ENCODE measurements around the gene TMEM114. TPM values are rescaled to one million over a fixed set of nuclear protein-coding genes. Genes with fewer than 3 reads are reported as not detected.

Gene TMEM114
- total RNA-seq, 1 donor from 2014 or later, result not detected

DNA sequence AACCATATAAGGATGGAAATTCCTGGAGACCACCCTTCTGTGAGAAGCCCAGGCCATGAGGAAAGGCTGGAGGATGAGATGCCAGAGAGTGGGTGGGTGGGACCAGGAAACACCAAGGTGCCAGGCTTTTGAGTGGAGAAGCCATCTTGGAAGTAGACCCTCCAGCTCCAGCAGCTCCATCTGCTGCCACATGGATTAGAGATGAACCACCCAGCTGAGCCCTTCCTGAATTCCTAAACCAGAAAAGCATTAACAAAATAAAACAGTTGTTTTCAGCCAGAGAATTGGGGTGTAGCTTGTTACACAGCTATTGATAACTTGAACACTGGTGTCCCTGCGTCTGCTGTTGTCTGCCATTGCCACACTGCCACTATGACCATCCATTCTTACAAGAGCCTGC lies 6.3 kb upstream of the TMEM114 start:
- H3K4me1 Mint-ChIP-seq (ENCODE audit: low read depth), result no peaks in the 10 kb centered on the region

GRCh38 chr16:8595783-8596182 lies 5.5 kb upstream of the TMEM114 start:
- Mint-ChIP-seq H3K4me1 (ENCODE audit: low read depth) (no peaks in the 10 kb centered on the region), H3K27ac (no peak overlapping the region), H3K9me3 (no peaks in the 10 kb centered on the region), H3K27me3 (ENCODE audit: insufficient read depth) (no peaks in the 10 kb centered on the region), H3K36me3 (ENCODE audit: low read depth) (no peaks in the 10 kb centered on the region), H3K4me3 (no peak overlapping the region)
- intact Hi-C loops (cut with micrococcal nuclease), result no loop called here
- DNase-seq (ENCODE audit: low spot score), result no peak

More for the DNA sequence above, 6.3 kb upstream of the TMEM114 start:
- no peak overlapping the region for H3K27ac Mint-ChIP-seq
- DNase-seq (ENCODE audit: low spot score), result no peak
- H3K36me3 Mint-ChIP-seq (ENCODE audit: low read depth), result no peaks in the 10 kb centered on the region
- no peak overlapping the region for H3K4me3 Mint-ChIP-seq
- H3K9me3 Mint-ChIP-seq, result no peaks in the 10 kb centered on the region
- no peaks in the 10 kb centered on the region for H3K27me3 Mint-ChIP-seq (ENCODE audit: insufficient read depth)
- intact Hi-C loops (cut with micrococcal nuclease), result no loop called here

DNA sequence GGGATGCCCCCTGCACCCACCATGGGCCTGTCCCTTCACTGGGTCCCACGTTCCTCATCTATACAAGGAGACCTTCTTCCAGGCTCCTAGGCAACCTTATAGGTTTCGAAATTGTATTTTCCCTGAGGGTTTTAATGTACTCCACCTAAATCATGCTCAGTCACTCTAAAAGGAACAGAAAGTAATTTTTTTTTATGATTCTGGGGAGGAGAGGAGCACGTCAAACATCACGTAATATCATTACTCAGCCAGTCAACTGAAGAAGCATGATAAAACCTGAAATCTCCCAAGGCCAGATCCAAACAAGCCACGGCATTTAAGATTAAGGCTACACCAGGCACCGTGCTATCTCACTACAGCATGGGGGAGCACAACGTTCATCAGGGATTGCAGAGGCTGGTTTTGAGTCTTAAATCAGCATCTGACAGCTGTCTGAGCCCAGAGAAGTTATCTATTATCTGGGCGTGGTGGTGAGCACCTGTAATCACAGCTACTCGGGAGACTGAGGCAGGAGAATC lies 3.9 kb upstream of the TMEM114 start:
- Mint-ChIP-seq H3K4me1 (ENCODE audit: low read depth) (no peaks in the 10 kb centered on the region), H3K27me3 (ENCODE audit: insufficient read depth) (peaks cover 7% of the 10 kb centered on the region), H3K27ac (no peak overlapping the region), H3K9me3 (no peaks in the 10 kb centered on the region), H3K36me3 (ENCODE audit: low read depth) (no peaks in the 10 kb centered on the region), H3K4me3 (no peak overlapping the region)
- DNase-seq (ENCODE audit: low spot score), result no peak
- intact Hi-C loops (cut with micrococcal nuclease), result no loop called here

GRCh38 chr16:8591451-8591850 lies 1.1 kb upstream of the TMEM114 start:
- no peak for DNase-seq (ENCODE audit: low spot score)
- peaks cover 19% of the 10 kb centered on the region for H3K27me3 Mint-ChIP-seq (ENCODE audit: insufficient read depth)
- intact Hi-C loops (cut with micrococcal nuclease), result no loop called here
- H3K27ac Mint-ChIP-seq, result no peak overlapping the region
- H3K9me3 Mint-ChIP-seq, result no peaks in the 10 kb centered on the region
- no peaks in the 10 kb centered on the region for H3K4me1 Mint-ChIP-seq (ENCODE audit: low read depth)
- no peaks in the 10 kb centered on the region for H3K36me3 Mint-ChIP-seq (ENCODE audit: low read depth)
- H3K4me3 Mint-ChIP-seq, result no peak overlapping the region

- no peak overlapping the region for H3K27ac Mint-ChIP-seq
- H3K9me3 Mint-ChIP-seq, result no peaks in the 10 kb centered on the region
- peaks cover 19% of the 10 kb centered on the region for H3K27me3 Mint-ChIP-seq (ENCODE audit: insufficient read depth)
- no peaks in the 10 kb centered on the region for H3K4me1 Mint-ChIP-seq (ENCODE audit: low read depth)
- intact Hi-C loops (cut with micrococcal nuclease), result no loop called here
- no peak for DNase-seq (ENCODE audit: low spot score)
- no peak overlapping the region for H3K4me3 Mint-ChIP-seq
- H3K36me3 Mint-ChIP-seq (ENCODE audit: low read depth), result no peaks in the 10 kb centered on the region
These were observed 500 bp upstream of the TMEM114 start for GRCh38 chr16:8590811-8591210.

DNA sequence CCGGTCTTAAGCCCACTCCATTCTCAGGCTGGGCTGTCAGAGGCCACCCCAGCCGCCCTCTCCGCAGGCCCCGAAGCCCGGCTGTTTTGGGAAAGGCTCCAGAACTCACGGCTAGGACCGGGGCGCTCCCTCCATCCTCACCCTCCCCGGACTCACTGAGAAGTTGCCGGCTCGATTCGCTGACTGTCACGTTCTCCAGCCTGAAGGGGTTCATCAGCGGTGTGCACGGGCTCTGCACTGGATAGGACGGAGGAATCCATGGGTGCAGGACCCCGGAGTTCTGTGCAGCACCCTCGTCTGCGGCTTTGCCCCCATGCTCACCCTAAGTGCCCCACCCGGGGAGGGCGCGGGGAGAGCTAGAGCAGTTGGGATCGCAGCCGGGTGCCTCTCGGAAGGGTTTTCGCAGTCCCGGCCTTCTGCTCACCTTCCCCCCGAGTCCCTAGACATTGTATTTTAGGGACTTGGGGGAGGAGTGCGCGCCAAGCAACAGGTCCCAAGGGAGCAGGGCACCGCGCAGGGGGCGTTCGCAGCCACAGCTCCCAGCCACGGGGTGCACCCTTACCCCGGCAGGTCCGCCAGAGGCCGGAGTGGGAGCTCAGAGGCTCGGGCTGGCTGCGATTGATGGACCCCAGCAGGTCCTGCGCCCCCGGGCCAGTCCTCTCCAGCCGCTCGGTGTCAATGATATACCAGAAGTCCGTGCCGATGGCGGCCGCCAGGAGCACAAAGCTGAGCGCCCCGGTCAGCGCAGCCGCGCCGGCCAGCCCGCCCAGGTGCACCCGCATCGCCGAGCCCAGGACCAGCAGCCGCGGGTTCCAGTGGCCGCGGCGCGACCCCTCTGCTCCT lies 1.0 kb downstream of the TMEM114 start:
- Mint-ChIP-seq H3K27me3 (ENCODE audit: insufficient read depth) (peaks cover 19% of the 10 kb centered on the region), H3K4me3 (no peak overlapping the region), H3K36me3 (ENCODE audit: low read depth) (no peaks in the 10 kb centered on the region), H3K9me3 (no peaks in the 10 kb centered on the region), H3K4me1 (ENCODE audit: low read depth) (no peaks in the 10 kb centered on the region), H3K27ac (no peak overlapping the region)
- intact Hi-C loops (cut with micrococcal nuclease), result no loop called here
- DNase-seq (ENCODE audit: low spot score), result no peak

- intact Hi-C loops (cut with micrococcal nuclease), result no loop called here
- no peaks in the 10 kb centered on the region for H3K4me1 Mint-ChIP-seq (ENCODE audit: low read depth)
- no peak for DNase-seq (ENCODE audit: low spot score)
- H3K9me3 Mint-ChIP-seq, result no peaks in the 10 kb centered on the region
- H3K36me3 Mint-ChIP-seq (ENCODE audit: low read depth), result no peaks in the 10 kb centered on the region
- no peak overlapping the region for H3K27ac Mint-ChIP-seq
- no peak overlapping the region for H3K4me3 Mint-ChIP-seq
- peaks cover 19% of the 10 kb centered on the region for H3K27me3 Mint-ChIP-seq (ENCODE audit: insufficient read depth)
These were observed 1.6 kb downstream of the TMEM114 start for GRCh38 chr16:8588682-8589056.

DNA sequence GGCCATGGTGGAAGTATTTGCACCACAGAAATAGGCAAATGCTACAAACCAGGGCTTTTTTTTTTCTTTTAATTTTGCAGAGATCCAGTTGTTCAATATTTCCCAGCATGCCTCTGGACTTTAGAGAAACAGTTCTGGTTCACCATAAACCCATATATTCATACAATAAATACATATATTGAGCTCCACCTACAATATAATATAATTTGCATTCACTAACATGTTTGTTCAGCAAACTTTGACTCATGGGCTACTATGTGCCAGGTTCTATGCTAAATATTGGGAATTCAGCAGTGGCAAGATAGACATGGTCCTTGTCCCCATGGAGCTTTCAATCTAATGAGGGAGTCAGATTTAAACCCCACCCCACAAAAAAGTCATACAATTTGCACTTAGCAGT lies 3.2 kb downstream of the TMEM114 start:
- DNase-seq (ENCODE audit: low spot score), result no peak
- H3K9me3 Mint-ChIP-seq, result no peaks in the 10 kb centered on the region
- H3K36me3 Mint-ChIP-seq (ENCODE audit: low read depth), result no peaks in the 10 kb centered on the region
- no peaks in the 10 kb centered on the region for H3K4me1 Mint-ChIP-seq (ENCODE audit: low read depth)
- peaks cover 19% of the 10 kb centered on the region for H3K27me3 Mint-ChIP-seq (ENCODE audit: insufficient read depth)
- H3K27ac Mint-ChIP-seq, result no peak overlapping the region
- H3K4me3 Mint-ChIP-seq, result no peak overlapping the region
- intact Hi-C loops (cut with micrococcal nuclease), result no loop called here

DNA sequence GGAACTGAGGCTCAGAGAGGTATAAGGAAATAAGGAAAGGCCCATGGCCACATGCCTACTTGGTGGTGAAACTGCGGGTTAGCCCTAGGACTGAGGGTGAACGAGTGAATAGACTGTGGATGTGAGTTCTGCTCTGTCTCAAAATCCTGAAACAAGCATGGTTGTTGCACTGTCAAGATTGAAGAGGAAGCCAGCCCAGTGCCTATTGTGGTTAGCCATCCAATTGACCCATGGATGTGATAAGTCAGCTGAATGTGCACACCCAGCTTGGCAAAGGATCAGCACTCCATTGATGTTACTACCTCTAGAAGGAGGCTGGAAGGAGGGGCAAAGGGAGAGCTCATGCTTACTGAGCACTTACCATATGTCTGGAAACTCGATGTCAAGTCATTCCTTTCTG lies 4.5 kb downstream of the TMEM114 start:
- Mint-ChIP-seq H3K27me3 (ENCODE audit: insufficient read depth) (peaks cover 19% of the 10 kb centered on the region), H3K4me3 (no peak overlapping the region), H3K9me3 (no peaks in the 10 kb centered on the region), H3K27ac (no peak overlapping the region), H3K4me1 (ENCODE audit: low read depth) (no peaks in the 10 kb centered on the region), H3K36me3 (ENCODE audit: low read depth) (no peaks in the 10 kb centered on the region)
- no peak for DNase-seq (ENCODE audit: low spot score)
- intact Hi-C loops (cut with micrococcal nuclease), result no loop called here

GRCh38 chr16:8585041-8585440 lies 5.3 kb downstream of the TMEM114 start:
- no peaks in the 10 kb centered on the region for H3K4me1 Mint-ChIP-seq (ENCODE audit: low read depth)
- H3K36me3 Mint-ChIP-seq (ENCODE audit: low read depth), result no peaks in the 10 kb centered on the region
- no peak overlapping the region for H3K27ac Mint-ChIP-seq
- no peak overlapping the region for H3K4me3 Mint-ChIP-seq
- H3K27me3 Mint-ChIP-seq (ENCODE audit: insufficient read depth), result peaks cover 18% of the 10 kb centered on the region
- no peak for DNase-seq (ENCODE audit: low spot score)
- intact Hi-C loops (cut with micrococcal nuclease), result no loop called here
- no peaks in the 10 kb centered on the region for H3K9me3 Mint-ChIP-seq

- H3K9me3 Mint-ChIP-seq, result no peaks in the 10 kb centered on the region
- H3K4me3 Mint-ChIP-seq, result no peak overlapping the region
- H3K27ac Mint-ChIP-seq, result no peak overlapping the region
- no peaks in the 10 kb centered on the region for H3K36me3 Mint-ChIP-seq (ENCODE audit: low read depth)
- intact Hi-C loops (cut with micrococcal nuclease), result no loop called here
- H3K4me1 Mint-ChIP-seq (ENCODE audit: low read depth), result no peaks in the 10 kb centered on the region
- peaks cover 13% of the 10 kb centered on the region for H3K27me3 Mint-ChIP-seq (ENCODE audit: insufficient read depth)
- no peak for DNase-seq (ENCODE audit: low spot score)
These were observed 6.6 kb downstream of the TMEM114 start for GRCh38 chr16:8583732-8584131.

- intact Hi-C loops (cut with micrococcal nuclease), result no loop called here
- Mint-ChIP-seq H3K4me1 (ENCODE audit: low read depth) (no peaks in the 10 kb centered on the region), H3K27ac (no peak overlapping the region), H3K9me3 (no peaks in the 10 kb centered on the region), H3K27me3 (ENCODE audit: insufficient read depth) (peaks cover 8% of the 10 kb centered on the region), H3K36me3 (ENCODE audit: low read depth) (no peaks in the 10 kb centered on the region), H3K4me3 (no peak overlapping the region)
- no peak for DNase-seq (ENCODE audit: low spot score)
These were observed 7.1 kb downstream of the TMEM114 start for GRCh38 chr16:8583199-8583598.

DNA sequence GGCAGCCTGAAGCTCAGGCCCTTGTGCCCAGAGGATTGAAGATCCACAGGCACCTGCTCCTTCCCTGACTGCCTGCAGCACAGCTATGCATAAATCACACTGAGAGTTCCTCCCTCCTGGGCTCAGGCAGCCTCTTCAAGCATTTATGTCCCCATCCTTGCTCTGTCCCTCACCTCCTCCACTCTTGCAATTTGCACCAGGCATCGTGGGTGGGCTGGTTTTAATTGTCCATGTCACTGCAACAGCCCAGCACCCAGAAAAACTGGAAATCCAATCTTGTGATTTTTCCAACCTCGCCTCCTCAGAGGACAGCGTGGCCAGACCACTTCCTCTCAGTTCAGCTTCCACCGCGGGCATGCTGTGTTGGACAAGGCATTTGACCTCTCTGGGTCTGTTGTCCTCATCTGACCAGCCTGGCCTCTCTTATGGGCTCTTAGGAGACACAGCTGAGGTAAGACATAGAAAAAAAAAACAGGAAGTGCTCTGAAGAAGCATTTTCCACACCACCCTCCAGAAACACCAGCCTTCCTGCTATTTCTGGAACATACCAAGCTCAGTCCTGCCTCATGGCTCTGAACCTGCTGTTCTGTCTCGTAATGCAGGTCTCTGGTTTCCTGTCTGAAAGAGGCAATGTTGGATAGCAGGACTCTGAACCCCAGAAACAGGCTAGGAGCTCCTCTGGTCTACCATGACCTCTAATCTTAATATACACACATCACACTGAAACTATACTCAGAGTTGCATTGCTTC lies 8.3 kb downstream of the TMEM114 start:
- no peak for DNase-seq (ENCODE audit: low spot score)
- Mint-ChIP-seq H3K36me3 (ENCODE audit: low read depth) (no peaks in the 10 kb centered on the region), H3K27ac (no peak overlapping the region), H3K4me1 (ENCODE audit: low read depth) (no peaks in the 10 kb centered on the region), H3K4me3 (no peak overlapping the region), H3K9me3 (no peaks in the 10 kb centered on the region), H3K27me3 (ENCODE audit: insufficient read depth) (peaks cover 5% of the 10 kb centered on the region)
- intact Hi-C loops (cut with micrococcal nuclease), result no loop called here

All from activated T-helper 1 cell treated with anti-CD3 and anti-CD28 coated beads, Interleukin-12 subunit alpha, Interleukin-12 subunit beta, Interleukin-2, Interleukin-4 antibody, amounts not matched to agents 30 ng/mL and 10 ng/mL and 1 ng/mL, durations not matched to agents 14 hours and 24 hours and 36 hours (primary cell).